ENCODE measurements around the gene UBAC1. TPM values are rescaled to one million over a fixed set of nuclear protein-coding genes. Genes with fewer than 3 reads are reported as not detected.

The UBAC1 gene
- total RNA-seq, 1 donor from 2014 or later = 30.1 TPM

DNA sequence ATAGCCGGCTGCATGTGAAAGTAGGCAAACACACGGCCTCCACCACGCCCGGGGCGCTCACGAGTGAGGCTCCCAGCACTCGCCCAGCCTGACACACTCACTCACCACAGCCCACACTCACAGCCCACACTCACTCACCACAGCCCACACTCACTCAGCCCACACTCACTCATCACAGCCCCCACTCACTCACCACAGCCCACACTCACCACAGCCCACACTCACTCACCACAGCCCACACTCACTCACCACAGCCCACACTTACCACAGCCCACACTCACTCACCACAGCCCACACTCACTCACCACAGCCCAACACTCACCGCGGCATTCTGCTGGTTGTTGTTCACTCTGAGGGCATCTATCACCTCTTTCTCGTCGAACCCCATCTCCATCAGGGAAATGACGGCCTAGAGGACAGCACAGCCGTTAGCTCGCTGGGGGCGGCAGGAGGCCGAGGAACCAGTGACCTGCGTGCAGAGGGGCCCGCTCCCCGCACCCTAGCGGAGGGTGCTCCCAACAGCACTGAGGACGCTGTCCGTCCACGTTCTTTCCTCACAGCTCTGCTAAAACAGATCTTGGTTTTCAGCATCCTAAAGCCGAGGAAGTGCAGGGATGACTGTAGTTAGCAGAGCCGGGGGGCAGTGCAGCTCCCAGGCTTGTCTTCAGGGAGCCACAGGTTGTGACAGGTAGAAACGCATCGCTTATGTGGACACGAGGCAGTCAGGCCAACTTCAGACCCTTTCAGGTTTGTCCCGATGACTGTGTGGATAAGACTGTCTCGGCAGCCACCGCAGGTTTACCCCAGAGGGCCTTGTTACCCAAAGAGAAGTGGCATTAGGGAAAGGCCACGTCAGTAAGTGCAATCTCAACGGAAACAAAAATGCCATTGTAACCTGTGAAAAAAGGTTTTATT is 21.6 kb downstream of the UBAC1 start:
- Histone ChIP-seq H3K36me3 (peaks cover 89% of the 10 kb centered on the region), H3K4me3 (no peak overlapping the region), H3K4me1 (no peaks in the 10 kb centered on the region), H3K9me3 (no peaks in the 10 kb centered on the region), H3K27ac (no peak overlapping the region), H3K27me3 (no peaks in the 10 kb centered on the region)
- ATAC-seq (no peak), DNase-seq (no peak)
- intact Hi-C loops (cut with DNase I) = no loop called here
- TF ChIP-seq, protein P1, sequence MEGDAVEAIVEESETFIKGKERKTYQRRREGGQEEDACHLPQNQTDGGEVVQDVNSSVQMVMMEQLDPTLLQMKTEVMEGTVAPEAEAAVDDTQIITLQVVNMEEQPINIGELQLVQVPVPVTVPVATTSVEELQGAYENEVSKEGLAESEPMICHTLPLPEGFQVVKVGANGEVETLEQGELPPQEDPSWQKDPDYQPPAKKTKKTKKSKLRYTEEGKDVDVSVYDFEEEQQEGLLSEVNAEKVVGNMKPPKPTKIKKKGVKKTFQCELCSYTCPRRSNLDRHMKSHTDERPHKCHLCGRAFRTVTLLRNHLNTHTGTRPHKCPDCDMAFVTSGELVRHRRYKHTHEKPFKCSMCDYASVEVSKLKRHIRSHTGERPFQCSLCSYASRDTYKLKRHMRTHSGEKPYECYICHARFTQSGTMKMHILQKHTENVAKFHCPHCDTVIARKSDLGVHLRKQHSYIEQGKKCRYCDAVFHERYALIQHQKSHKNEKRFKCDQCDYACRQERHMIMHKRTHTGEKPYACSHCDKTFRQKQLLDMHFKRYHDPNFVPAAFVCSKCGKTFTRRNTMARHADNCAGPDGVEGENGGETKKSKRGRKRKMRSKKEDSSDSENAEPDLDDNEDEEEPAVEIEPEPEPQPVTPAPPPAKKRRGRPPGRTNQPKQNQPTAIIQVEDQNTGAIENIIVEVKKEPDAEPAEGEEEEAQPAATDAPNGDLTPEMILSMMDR (IDR thresholded peaks at IDR 0.05) = no peak

GRCh38 chr9:135937521-135938489 is 23.4 kb downstream of the UBAC1 start:
- intact Hi-C loops (cut with DNase I) = no loop called here
- H3K27me3 ChIP-seq = no peaks in the 10 kb centered on the region
- no peaks in the 10 kb centered on the region for H3K4me1 ChIP-seq
- ATAC-seq (peak; percentile 13), DNase-seq (no peak)
- peaks cover 89% of the 10 kb centered on the region for H3K36me3 ChIP-seq
- TF ChIP-seq, protein P1 (IDR thresholded peaks at IDR 0.05) = no peak
- H3K4me3 ChIP-seq = no peak overlapping the region
- H3K27ac ChIP-seq = no peak overlapping the region
- no peaks in the 10 kb centered on the region for H3K9me3 ChIP-seq

DNA sequence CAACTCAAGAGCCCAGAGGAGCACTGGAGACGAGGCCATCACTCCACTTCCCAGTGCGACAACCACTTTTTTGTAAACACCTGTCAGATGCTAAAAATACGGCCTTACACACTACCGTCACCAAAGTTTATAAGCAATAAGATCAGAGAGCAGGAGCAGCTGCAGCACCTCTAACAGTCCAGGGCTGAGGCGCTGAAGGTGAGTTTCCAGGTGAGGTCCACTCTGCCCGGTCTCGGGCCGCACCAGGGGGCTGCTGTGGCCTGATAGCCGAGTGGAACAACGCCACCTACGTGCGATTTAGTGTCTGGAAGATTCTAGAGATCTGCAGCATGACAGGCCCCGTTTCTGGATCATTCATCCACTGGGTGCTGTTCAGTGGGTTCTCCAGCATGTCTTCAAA is 28.1 kb downstream of the UBAC1 start:
- TF ChIP-seq, protein P1 (IDR thresholded peaks at IDR 0.05) = no peak
- peaks cover 56% of the 10 kb centered on the region for H3K36me3 ChIP-seq
- intact Hi-C loops (cut with DNase I) = no loop called here

DNA sequence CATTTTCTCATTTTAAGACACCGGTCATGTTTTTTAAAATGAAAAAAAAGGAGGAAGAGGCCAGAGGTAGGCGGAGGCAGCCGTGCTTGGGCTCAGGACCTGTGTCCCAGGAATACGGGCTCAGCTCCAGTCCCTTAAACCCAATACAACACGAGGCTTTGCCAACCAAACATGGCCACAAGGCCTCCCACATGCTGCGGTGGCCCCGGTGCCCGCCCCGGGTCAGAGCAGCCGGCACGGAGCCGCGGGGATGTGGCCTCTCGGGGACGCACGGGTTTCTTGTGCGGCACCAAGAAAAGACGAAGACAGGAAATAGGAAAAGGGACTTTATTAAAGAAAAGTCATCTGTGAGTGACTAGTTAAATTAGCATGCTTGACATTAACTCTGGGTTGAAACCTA is 28.5 kb downstream of the UBAC1 start:
- no peaks in the 10 kb centered on the region for H3K9me3 ChIP-seq
- no peaks in the 10 kb centered on the region for H3K27me3 ChIP-seq
- TF ChIP-seq, protein P1 (IDR thresholded peaks at IDR 0.05) = no peak
- H3K36me3 ChIP-seq = peaks cover 52% of the 10 kb centered on the region
- no peak overlapping the region for H3K4me3 ChIP-seq
- no peak overlapping the region for H3K27ac ChIP-seq
- intact Hi-C loops (cut with DNase I) = no loop called here
- ATAC-seq = no peak
- DNase-seq = no peak
- H3K4me1 ChIP-seq = no peaks in the 10 kb centered on the region

More for the DNA sequence above, 28.1 kb downstream of the UBAC1 start:
- DNase-seq (no peak), ATAC-seq (no peak)
- Histone ChIP-seq H3K27me3 (no peaks in the 10 kb centered on the region), H3K4me1 (no peaks in the 10 kb centered on the region), H3K4me3 (no peak overlapping the region), H3K9me3 (no peaks in the 10 kb centered on the region), H3K27ac (no peak overlapping the region)

DNA sequence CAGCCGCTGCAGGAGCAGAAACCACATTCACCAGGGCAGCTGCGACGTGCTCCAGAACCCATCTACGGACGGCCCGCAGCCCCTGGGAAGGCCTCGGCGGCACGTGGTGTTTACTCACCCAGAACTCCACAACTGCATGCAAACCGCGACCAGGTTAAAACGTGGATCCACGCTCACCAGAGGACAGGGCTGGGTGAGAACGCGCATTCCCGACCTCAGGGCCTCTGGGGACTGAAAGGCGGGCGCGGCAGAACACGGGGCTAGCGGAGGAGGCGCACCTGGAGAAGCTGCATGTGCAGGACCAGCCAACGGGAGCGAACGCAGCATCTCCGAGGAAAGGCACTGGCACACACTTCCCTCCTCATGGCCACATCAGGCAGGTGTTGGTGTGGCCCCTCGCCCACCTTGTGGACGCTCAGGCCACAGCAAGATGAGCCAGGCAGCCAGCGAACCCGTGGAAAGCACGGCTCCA is 29.8 kb downstream of the UBAC1 start:
- intact Hi-C loops (cut with DNase I) = no loop called here
- no peaks in the 10 kb centered on the region for H3K4me1 ChIP-seq
- no peaks in the 10 kb centered on the region for H3K27me3 ChIP-seq
- no peak overlapping the region for H3K27ac ChIP-seq
- no peaks in the 10 kb centered on the region for H3K9me3 ChIP-seq
- no peak overlapping the region for H3K4me3 ChIP-seq
- TF ChIP-seq, protein P1 (IDR thresholded peaks at IDR 0.05) = no peak
- H3K36me3 ChIP-seq = peaks cover 39% of the 10 kb centered on the region
- no peak for ATAC-seq
- DNase-seq = no peak
